ENCODE data around the gene CYP26B1.

The CYP26B1 gene

GRCh38 chr2:72141881-72142451, 5.7 kb downstream of the CYP26B1 start:
- H3K4me3 Mint-ChIP-seq, result peak overlapping the region; percentile 4 to 66 (median 25)
- TF ChIP-seq CTCF (IDR thresholded peaks at IDR 0.05; ENCODE audit: unreplicated experiment in 3 of 3), result no peak
- H3K27ac Mint-ChIP-seq, result peak overlapping the region in 1 of 3 experiments; percentile 28
- peaks cover 36% of the 10 kb centered on the region for H3K4me1 Mint-ChIP-seq
- no peaks in the 10 kb centered on the region for H3K36me3 Mint-ChIP-seq (ENCODE audit: low read depth)
- H3K9me3 Mint-ChIP-seq, result peaks cover 4% of the 10 kb centered on the region
- H3K27me3 Mint-ChIP-seq (ENCODE audit: low read depth), result peaks cover 81% of the 10 kb centered on the region

- peaks cover 73% of the 10 kb centered on the region for H3K27me3 Mint-ChIP-seq (ENCODE audit: low read depth)
- H3K9me3 Mint-ChIP-seq, result no peaks in the 10 kb centered on the region
Measured at GRCh38 chr2:72141032-72141645, 6.5 kb downstream of the CYP26B1 start.

GRCh38 chr2:72140621-72140960, 7.1 kb downstream of the CYP26B1 start:
- Mint-ChIP-seq H3K9me3 (no peaks in the 10 kb centered on the region), H3K36me3 (ENCODE audit: low read depth) (no peaks in the 10 kb centered on the region), H3K4me1 (peaks cover 25% of the 10 kb centered on the region), H3K4me3 (no peak overlapping the region), H3K27ac (no peak overlapping the region), H3K27me3 (ENCODE audit: low read depth) (peaks cover 69% of the 10 kb centered on the region)
- no peak for TF ChIP-seq CTCF (IDR thresholded peaks at IDR 0.05; ENCODE audit: unreplicated experiment in 3 of 3)

More at GRCh38 chr2:72141032-72141645, 6.5 kb downstream of the CYP26B1 start:
- peaks cover 29% of the 10 kb centered on the region for H3K4me1 Mint-ChIP-seq
- H3K36me3 Mint-ChIP-seq (ENCODE audit: low read depth), result no peaks in the 10 kb centered on the region
- H3K27ac Mint-ChIP-seq, result no peak overlapping the region
- H3K4me3 Mint-ChIP-seq, result no peak overlapping the region
- no peak for TF ChIP-seq CTCF (IDR thresholded peaks at IDR 0.05; ENCODE audit: unreplicated experiment in 3 of 3)

- no peak for TF ChIP-seq CTCF (IDR thresholded peaks at IDR 0.05; ENCODE audit: unreplicated experiment in 3 of 3)
- Mint-ChIP-seq H3K9me3 (no peaks in the 10 kb centered on the region), H3K27me3 (ENCODE audit: low read depth) (peaks cover 67% of the 10 kb centered on the region), H3K4me3 (no peak overlapping the region), H3K27ac (no peak overlapping the region), H3K4me1 (peaks cover 20% of the 10 kb centered on the region), H3K36me3 (ENCODE audit: low read depth) (no peaks in the 10 kb centered on the region)
Measured at GRCh38 chr2:72139874-72140620, 7.6 kb downstream of the CYP26B1 start.

GRCh38 chr2:72139471-72139873, 8.2 kb downstream of the CYP26B1 start:
- no peak for TF ChIP-seq CTCF (IDR thresholded peaks at IDR 0.05; ENCODE audit: unreplicated experiment in 3 of 3)

More at GRCh38 chr2:72139471-72139873, 8.2 kb downstream of the CYP26B1 start:
- no peaks in the 10 kb centered on the region for H3K36me3 Mint-ChIP-seq (ENCODE audit: low read depth)
- H3K27ac Mint-ChIP-seq, result no peak overlapping the region
- no peaks in the 10 kb centered on the region for H3K9me3 Mint-ChIP-seq
- no peak overlapping the region for H3K4me3 Mint-ChIP-seq
- H3K4me1 Mint-ChIP-seq, result peaks cover 19% of the 10 kb centered on the region
- H3K27me3 Mint-ChIP-seq (ENCODE audit: low read depth), result peaks cover 64% of the 10 kb centered on the region
